PC-3 (cell line): ENCODE results near the gene FBXO2. TPM values are rescaled to one million over a fixed set of nuclear protein-coding genes. Genes with fewer than 3 reads are reported as not detected.

Source experiments
- ATAC-seq: fragments of 200-7000 bp; cut with Tn5 transposase; 2 replicates; pipeline ENCODE4 v1.9.1; 2020; ENCODE audit warnings: mild to moderate bottlenecking, moderate library complexity
- BruUV-seq: library from RNA; stranded (reverse); fragments of 400-500 nt; replicated peaks from 2 replicates; lab custom pipeline; 2021; lab: Mats Ljungman, UMichigan
- CTCF ChIA-PET: fragments of 300-600 bp; sonication (Branson Sonifier 250); formaldehyde crosslinking; loops from one replicate; lab custom pipeline; 2022; ENCODE audit warnings: antibody characterized with exemption; lab: Charles Lee
- POLR2A ChIA-PET: fragments of 300-600 bp; sonication (Branson Sonifier 250); formaldehyde crosslinking; loops from one replicate; lab custom pipeline; 2022; ENCODE audit warnings: antibody characterized with exemption; ENCODE audit not compliant: unreplicated experiment; lab: Charles Lee
- DNase-seq: peaks from one replicate; pipeline ENCODE4 v3.0.0-alpha.2; 2015
- H2AFZ ChIP-seq: fragments of 300-600 bp; sonication (generic); 2 replicates; pipeline ENCODE4 v1.6.0; 2016; ENCODE audit warnings: antibody characterized with exemption, low read length
- H3F3A ChIP-seq: fragments of 300-600 bp; sonication (generic); one replicate; pipeline ENCODE4 v1.6.0; 2017; ENCODE audit warnings: antibody characterized with exemption, low read length, control low read depth, mild to moderate bottlenecking; ENCODE audit not compliant: unreplicated experiment
- H3K27ac ChIP-seq: fragments of 300-600 bp; sonication (generic); 2 replicates; pipeline ENCODE4 v1.5.1; 2016; ENCODE audit warnings: mild to moderate bottlenecking, low read length
- H3K27me3 ChIP-seq: fragments of 300-600 bp; sonication (generic); 2 replicates; pipeline ENCODE4 v1.6.1; 2016; ENCODE audit warnings: low read length, mixed read lengths
- H3K36me3 ChIP-seq: fragments of 300-600 bp; sonication (generic); 2 replicates; pipeline ENCODE4 v1.6.1; 2016; ENCODE audit warnings: low read depth, mixed run types, low read length, mixed read lengths
- H3K4me1 ChIP-seq: fragments of 300-600 bp; sonication (generic); 2 replicates; pipeline ENCODE4 v1.5.1; 2016; ENCODE audit warnings: low read length; ENCODE audit not compliant: insufficient read depth
- H3K4me2 ChIP-seq: fragments of 300-600 bp; sonication (generic); 2 replicates; pipeline ENCODE4 v1.6.0; 2016; ENCODE audit warnings: low read length
- H3K4me3 ChIP-seq: fragments of 300-600 bp; sonication (generic); 2 replicates; pipeline ENCODE4 v1.5.1; 2016; ENCODE audit warnings: mild to moderate bottlenecking, low read length, mixed read lengths
- H3K79me2 ChIP-seq: fragments of 300-600 bp; sonication (generic); 2 replicates; pipeline ENCODE4 v1.6.1; 2017; ENCODE audit warnings: low read length, mixed read lengths
- H3K9ac ChIP-seq: fragments of 300-600 bp; sonication (generic); 2 replicates; pipeline ENCODE4 v1.6.0; 2016; ENCODE audit warnings: mild to moderate bottlenecking, low read length
- H3K9me2 ChIP-seq: fragments of 300-600 bp; sonication (generic); replicated peaks from 2 replicates; pipeline ENCODE4 v1.6.1; 2016; ENCODE audit warnings: mixed run types, low read length, mixed read lengths
- H3K9me3 ChIP-seq: fragments of 300-600 bp; sonication (generic); 2 replicates; pipeline ENCODE4 v1.6.1; 2016; ENCODE audit warnings: low read length, mixed read lengths
- H4K20me1 ChIP-seq: fragments of 300-600 bp; sonication (generic); 2 replicates; pipeline ENCODE4 v1.6.1; 2016; ENCODE audit warnings: low read length, mixed read lengths
- CTCF ChIP-seq: fragments of 300-600 bp; sonication (generic); conservative IDR thresholded peaks from 2 replicates; pipeline ENCODE4 v1.5.1; 2017; ENCODE audit warnings: antibody characterized with exemption, low read depth, mild to moderate bottlenecking, low read length
- EZH2 ChIP-seq: fragments of 300-600 bp; sonication (generic); IDR thresholded peaks from one replicate; pipeline ENCODE4 v1.6.1; 2017; ENCODE audit warnings: antibody characterized with exemption, mild to moderate bottlenecking, low read length; ENCODE audit not compliant: unreplicated experiment
- EZH2phosphoT487 ChIP-seq: fragments of 300-600 bp; sonication (generic); IDR thresholded peaks from 2 replicates; pipeline ENCODE4 v1.6.1; 2018; ENCODE audit warnings: mild to moderate bottlenecking, antibody characterized with exemption, low read length, borderline replicate concordance
- intact Hi-C: fragments of 100-400 bp; cut with micrococcal nuclease; formaldehyde crosslinking; loops from 2 replicates; pipeline ENCODE4 v1.9.0; 2023
- total RNA-seq: library from RNA; depleted of rRNA; stranded (reverse); fragments of >200 nt; gene quantifications from 2 replicates; pipeline ENCODE4 v1.2.3, GENCODE V29; 2014

FBXO2 gene
- total RNA-seq, 1 experiment from 2014 or later = 15.3 TPM

- H3K4me2 ChIP-seq = no peak overlapping the region
- no peak for DNase-seq
- H3F3A ChIP-seq = no peaks in the 10 kb centered on the region
- no peaks in the 10 kb centered on the region for H3K36me3 ChIP-seq
- H3K9ac ChIP-seq = no peak overlapping the region
- ChIA-PET POLR2A (no interaction called here), CTCF (no interaction called here)
- H3K9me2 ChIP-seq = no peaks in the 10 kb centered on the region
- H4K20me1 ChIP-seq = no peaks in the 10 kb centered on the region
- H3K9me3 ChIP-seq = no peaks in the 10 kb centered on the region
- no TSS peak for BruUV-seq
- H3K79me2 ChIP-seq = no peaks in the 10 kb centered on the region
- no peak for ATAC-seq
- H3K27ac ChIP-seq = no peak overlapping the region
- H3K4me3 ChIP-seq = no peak overlapping the region
- TF ChIP-seq EZH2 = no peak
- no peak for TF ChIP-seq EZH2phosphoT487
- H2AFZ ChIP-seq = no peak overlapping the region
- no peaks in the 10 kb centered on the region for H3K27me3 ChIP-seq
- intact Hi-C loops = no loop called here
- no peaks in the 10 kb centered on the region for H3K4me1 ChIP-seq
Measured at GRCh38 chr1:11668516-11668915, 14.3 kb upstream of the FBXO2 start.

GRCh38 chr1:11664336-11665065, 10.3 kb upstream of the FBXO2 start:
- Histone ChIP-seq H3K9ac (peak overlapping the region; percentile 64; the same call in 1 of the 2 replicates), H3K4me2 (peak overlapping the region; percentile 98), H2AFZ (peak overlapping the region; percentile 94), H4K20me1 (no peaks in the 10 kb centered on the region), H3K4me1 (no peaks in the 10 kb centered on the region), H3K79me2 (no peaks in the 10 kb centered on the region), H3K36me3 (no peaks in the 10 kb centered on the region), H3K9me3 (no peaks in the 10 kb centered on the region), H3K27ac (no peak overlapping the region), H3K4me3 (peak overlapping the region; percentile 83), H3F3A (no peaks in the 10 kb centered on the region), H3K9me2 (no peaks in the 10 kb centered on the region), H3K27me3 (no peaks in the 10 kb centered on the region)
- CTCF ChIA-PET = interaction anchor here (0.6 to 1.8 kb wide), 10 partner anchors 9 to 775 kb away, joined by 3 to 15 read pairs (median 5); no protein-coding TSS in a partner anchor
- ATAC-seq (peak; percentile 64), DNase-seq (peak; percentile 37)
- intact Hi-C loops = loop anchor here (1.0 kb wide), 1 partner anchor 56 kb away; no protein-coding TSS in a partner anchor
- TF ChIP-seq EZH2phosphoT487 (no peak), CTCF (no peak), EZH2 (no peak)
- POLR2A ChIA-PET = interaction anchor here (0.6 to 0.7 kb wide), 2 partner anchors 792 to 963 kb away, joined by 3 to 7 read pairs; no protein-coding TSS in a partner anchor
- TSS peak; percentile 18 for BruUV-seq

DNA sequence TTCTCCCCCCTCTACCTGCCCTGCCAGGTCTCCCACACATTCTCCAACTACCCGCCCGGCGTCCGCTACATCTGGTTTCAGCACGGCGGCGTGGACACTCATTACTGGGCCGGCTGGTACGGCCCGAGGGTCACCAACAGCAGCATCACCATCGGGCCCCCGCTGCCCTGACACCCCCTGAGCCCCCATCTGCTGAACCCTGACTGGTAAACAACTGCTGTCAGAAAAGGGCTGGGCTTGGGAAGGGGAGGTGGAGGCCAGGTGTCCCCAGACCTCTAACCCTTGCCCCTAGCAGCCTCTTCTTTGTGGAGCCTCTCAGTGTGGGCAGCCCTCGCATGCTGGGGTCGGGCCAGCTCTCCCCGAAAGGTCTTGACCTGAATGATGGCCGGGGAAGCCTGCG, 6.9 kb upstream of the FBXO2 start:
- no peaks in the 10 kb centered on the region for H3F3A ChIP-seq
- H3K4me3 ChIP-seq = no peak overlapping the region
- ATAC-seq = no peak
- no peaks in the 10 kb centered on the region for H4K20me1 ChIP-seq
- POLR2A ChIA-PET = no interaction called here
- no TSS peak for BruUV-seq
- no peaks in the 10 kb centered on the region for H3K9me3 ChIP-seq
- CTCF ChIA-PET = no interaction called here
- H3K9ac ChIP-seq = no peak overlapping the region
- H2AFZ ChIP-seq = no peak overlapping the region
- 0 out of 2 replicates have a peak, but pooled peaks cover under 1% of the 10 kb centered on the region for H3K79me2 ChIP-seq
- no peaks in the 10 kb centered on the region for H3K9me2 ChIP-seq
- no peaks in the 10 kb centered on the region for H3K36me3 ChIP-seq
- no peak overlapping the region for H3K27ac ChIP-seq
- TF ChIP-seq EZH2 = no peak
- no peak for TF ChIP-seq EZH2phosphoT487
- no peak for TF ChIP-seq CTCF
- H3K27me3 ChIP-seq = no peaks in the 10 kb centered on the region
- no peaks in the 10 kb centered on the region for H3K4me1 ChIP-seq
- DNase-seq = no peak
- intact Hi-C loops = no loop called here
- H3K4me2 ChIP-seq = no peak overlapping the region
